K562 (cell line): Measurements from ENCODE around the gene PRR36. TPM values are rescaled to one million over a fixed set of nuclear protein-coding genes. Genes with fewer than 3 reads are reported as not detected.
A peak's percentile ranks its signal among the peaks of the same experiment; 100 is the strongest.

Experiments used
- BRF2 ChIP-seq: IDR thresholded peaks from 3 replicates; pipeline ENCODE4 v1.6.1; 2011; ENCODE audit warnings: borderline replicate concordance, mild to moderate bottlenecking; ENCODE audit not compliant: insufficient read length, insufficient read depth
- ELK3 ChIP-seq: fragments of 450-650 bp; formaldehyde crosslinking; IDR thresholded peaks from 2 replicates; pipeline ENCODE4 v1.4.0; 2020; ENCODE audit warnings: mild to moderate bottlenecking
- JUN ChIP-seq, 2 experiments: sonication (generic) in 1 of 2; formaldehyde crosslinking in 1 of 2; IDR thresholded peaks; 2 replicates each; pipeline versions ENCODE4 v1.6.1 to v1.8.0; 2012 to 2022; ENCODE audit warnings: borderline replicate concordance in 2 of 2, mild to moderate bottlenecking in 2 of 2, improper control_type of control experiment in 1 of 2, low read depth in 1 of 2, low read length in 1 of 2, missing genetic modification reagents in 1 of 2
- RB1 ChIP-seq: fragments of 450-650 bp; IDR thresholded peaks from 2 replicates; pipeline ENCODE4 v1.6.1; 2017; ENCODE audit warnings: low read depth, mild to moderate bottlenecking
- TBP ChIP-seq: optimal IDR thresholded peaks from 2 replicates; pipeline ENCODE3; 2011; ENCODE audit warnings: low read depth, low read length, improper control_type of control experiment
- ZFP1 ChIP-seq: fragments of 450-650 bp; formaldehyde crosslinking; IDR thresholded peaks from 2 replicates; pipeline ENCODE4 v1.4.0; 2020; ENCODE audit warnings: mild to moderate bottlenecking, mixed read lengths
- ZKSCAN3 ChIP-seq: fragments of 250-450 bp; sonication (Bioruptor Pico); IDR thresholded peaks from 2 replicates; pipeline ENCODE4 v1.4.0; 2020
- polyA plus RNA-seq, 8 experiments: library from polyadenylated mRNA; depleted of rRNA in 4 of 8; stranded (reverse) in 5 of 8; unstranded in 3 of 8; fragments of >200 nt; fragmentation: Nextera tagmentation in 2 of 8; fragmentation: Illumina TruSeq in 1 of 8; extraction: Ambion mirVana in 2 of 8; extraction: Trizol in 1 of 8; gene quantifications; 2 replicates each; pipeline versions ENCODE4 v1.2.1 to v1.2.3, GENCODE V29; 2011 to 2014; ENCODE audit warnings: inconsistent platforms in 1 of 8, missing spikeins in 1 of 8
- total RNA-seq, 7 experiments: library from RNA; depleted of rRNA in 6 of 7; stranded (reverse); fragments of >200 nt in 6 of 7; fragmentation: Illumina TruSeq in 2 of 7; extraction: Trizol in 2 of 7; gene quantifications; 2 replicates each; pipeline versions ENCODE4 v1.2.1 to v1.2.3, GENCODE V29; 2011 to 2021; ENCODE audit warnings: low replicate concordance in 1 of 7
- TF ChIP-seq, protein P1 (sequence below): fragments of 450-650 bp; IDR thresholded peaks from 2 replicates; pipeline ENCODE4 v1.6.1; 2016; ENCODE audit warnings: mild to moderate bottlenecking, moderate library complexity
- TF ChIP-seq, protein P2 (sequence below): fragments of 250-450 bp; sonication (Bioruptor Pico); IDR thresholded peaks from 2 replicates; pipeline ENCODE4 v1.4.0; 2020; ENCODE audit warnings: mild to moderate bottlenecking

Gene PRR36
- total and polyA plus RNA-seq, 9 of the 15 experiments (the other 6 are each of a cell fraction or from before 2014, with no cell fraction given), result 0.05 to 0.42 (median 0.06) TPM; not detected in 6

DNA sequence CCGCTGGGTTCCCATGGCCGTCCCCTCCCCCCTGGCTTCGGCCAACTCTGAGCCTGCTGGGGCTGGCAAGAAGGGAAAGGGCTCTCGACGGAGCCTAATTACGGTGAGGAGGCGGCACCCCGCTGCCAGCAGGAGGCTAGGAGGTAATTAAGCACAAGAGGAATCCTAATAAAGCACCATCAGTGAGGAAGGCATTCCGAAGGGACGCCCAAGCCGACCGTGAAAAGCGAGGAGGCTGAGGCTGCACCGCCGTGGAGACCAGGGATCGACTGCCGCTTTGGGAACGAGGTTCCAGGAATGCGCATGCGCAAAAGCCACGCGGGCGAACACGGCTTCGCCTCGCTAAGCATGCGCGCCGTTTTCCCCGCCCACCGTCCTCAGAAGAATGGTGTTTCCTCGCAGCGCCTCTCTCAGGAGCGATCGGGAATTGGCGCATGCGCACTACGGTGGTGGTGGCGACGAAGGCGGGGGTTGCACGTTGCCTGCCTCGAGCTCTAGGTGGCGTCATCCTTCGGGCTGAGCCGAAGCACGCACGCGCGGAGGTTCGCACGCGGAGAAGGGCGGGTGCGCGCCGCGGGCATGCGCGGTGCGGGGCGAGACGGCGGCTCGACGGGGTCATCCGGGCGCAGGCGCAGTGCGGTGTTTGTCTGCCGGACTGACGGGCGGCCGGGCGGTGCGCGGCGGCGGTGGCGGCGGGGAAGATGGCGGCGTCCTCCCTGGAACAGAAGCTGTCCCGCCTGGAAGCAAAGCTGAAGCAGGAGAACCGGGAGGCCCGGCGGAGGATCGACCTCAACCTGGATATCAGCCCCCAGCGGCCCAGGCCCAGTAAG, 29.3 kb upstream of the PRR36 start, which contains the start of gene MAP2K7 (continued):
- TF ChIP-seq ZKSCAN3 (no peak), BRF2 (no peak), ZFP1 (CRISPR knock-in tag) (no peak), TBP (peak; percentile 74), RB1 (peak; percentile 93), JUN (IDR thresholded peaks at IDR 0.05; ENCODE audit: borderline replicate concordance, low read depth, low read length) (peak; percentile 42; the same call in 1 of the 2 replicates), JUN (CRISPR knock-in tag; IDR thresholded peaks at IDR 0.05; ENCODE audit: borderline replicate concordance) (peak; percentile 6; the same call in 1 of the 2 replicates), ELK3 (CRISPR knock-in tag) (no peak)
- TF ChIP-seq, protein P1, sequence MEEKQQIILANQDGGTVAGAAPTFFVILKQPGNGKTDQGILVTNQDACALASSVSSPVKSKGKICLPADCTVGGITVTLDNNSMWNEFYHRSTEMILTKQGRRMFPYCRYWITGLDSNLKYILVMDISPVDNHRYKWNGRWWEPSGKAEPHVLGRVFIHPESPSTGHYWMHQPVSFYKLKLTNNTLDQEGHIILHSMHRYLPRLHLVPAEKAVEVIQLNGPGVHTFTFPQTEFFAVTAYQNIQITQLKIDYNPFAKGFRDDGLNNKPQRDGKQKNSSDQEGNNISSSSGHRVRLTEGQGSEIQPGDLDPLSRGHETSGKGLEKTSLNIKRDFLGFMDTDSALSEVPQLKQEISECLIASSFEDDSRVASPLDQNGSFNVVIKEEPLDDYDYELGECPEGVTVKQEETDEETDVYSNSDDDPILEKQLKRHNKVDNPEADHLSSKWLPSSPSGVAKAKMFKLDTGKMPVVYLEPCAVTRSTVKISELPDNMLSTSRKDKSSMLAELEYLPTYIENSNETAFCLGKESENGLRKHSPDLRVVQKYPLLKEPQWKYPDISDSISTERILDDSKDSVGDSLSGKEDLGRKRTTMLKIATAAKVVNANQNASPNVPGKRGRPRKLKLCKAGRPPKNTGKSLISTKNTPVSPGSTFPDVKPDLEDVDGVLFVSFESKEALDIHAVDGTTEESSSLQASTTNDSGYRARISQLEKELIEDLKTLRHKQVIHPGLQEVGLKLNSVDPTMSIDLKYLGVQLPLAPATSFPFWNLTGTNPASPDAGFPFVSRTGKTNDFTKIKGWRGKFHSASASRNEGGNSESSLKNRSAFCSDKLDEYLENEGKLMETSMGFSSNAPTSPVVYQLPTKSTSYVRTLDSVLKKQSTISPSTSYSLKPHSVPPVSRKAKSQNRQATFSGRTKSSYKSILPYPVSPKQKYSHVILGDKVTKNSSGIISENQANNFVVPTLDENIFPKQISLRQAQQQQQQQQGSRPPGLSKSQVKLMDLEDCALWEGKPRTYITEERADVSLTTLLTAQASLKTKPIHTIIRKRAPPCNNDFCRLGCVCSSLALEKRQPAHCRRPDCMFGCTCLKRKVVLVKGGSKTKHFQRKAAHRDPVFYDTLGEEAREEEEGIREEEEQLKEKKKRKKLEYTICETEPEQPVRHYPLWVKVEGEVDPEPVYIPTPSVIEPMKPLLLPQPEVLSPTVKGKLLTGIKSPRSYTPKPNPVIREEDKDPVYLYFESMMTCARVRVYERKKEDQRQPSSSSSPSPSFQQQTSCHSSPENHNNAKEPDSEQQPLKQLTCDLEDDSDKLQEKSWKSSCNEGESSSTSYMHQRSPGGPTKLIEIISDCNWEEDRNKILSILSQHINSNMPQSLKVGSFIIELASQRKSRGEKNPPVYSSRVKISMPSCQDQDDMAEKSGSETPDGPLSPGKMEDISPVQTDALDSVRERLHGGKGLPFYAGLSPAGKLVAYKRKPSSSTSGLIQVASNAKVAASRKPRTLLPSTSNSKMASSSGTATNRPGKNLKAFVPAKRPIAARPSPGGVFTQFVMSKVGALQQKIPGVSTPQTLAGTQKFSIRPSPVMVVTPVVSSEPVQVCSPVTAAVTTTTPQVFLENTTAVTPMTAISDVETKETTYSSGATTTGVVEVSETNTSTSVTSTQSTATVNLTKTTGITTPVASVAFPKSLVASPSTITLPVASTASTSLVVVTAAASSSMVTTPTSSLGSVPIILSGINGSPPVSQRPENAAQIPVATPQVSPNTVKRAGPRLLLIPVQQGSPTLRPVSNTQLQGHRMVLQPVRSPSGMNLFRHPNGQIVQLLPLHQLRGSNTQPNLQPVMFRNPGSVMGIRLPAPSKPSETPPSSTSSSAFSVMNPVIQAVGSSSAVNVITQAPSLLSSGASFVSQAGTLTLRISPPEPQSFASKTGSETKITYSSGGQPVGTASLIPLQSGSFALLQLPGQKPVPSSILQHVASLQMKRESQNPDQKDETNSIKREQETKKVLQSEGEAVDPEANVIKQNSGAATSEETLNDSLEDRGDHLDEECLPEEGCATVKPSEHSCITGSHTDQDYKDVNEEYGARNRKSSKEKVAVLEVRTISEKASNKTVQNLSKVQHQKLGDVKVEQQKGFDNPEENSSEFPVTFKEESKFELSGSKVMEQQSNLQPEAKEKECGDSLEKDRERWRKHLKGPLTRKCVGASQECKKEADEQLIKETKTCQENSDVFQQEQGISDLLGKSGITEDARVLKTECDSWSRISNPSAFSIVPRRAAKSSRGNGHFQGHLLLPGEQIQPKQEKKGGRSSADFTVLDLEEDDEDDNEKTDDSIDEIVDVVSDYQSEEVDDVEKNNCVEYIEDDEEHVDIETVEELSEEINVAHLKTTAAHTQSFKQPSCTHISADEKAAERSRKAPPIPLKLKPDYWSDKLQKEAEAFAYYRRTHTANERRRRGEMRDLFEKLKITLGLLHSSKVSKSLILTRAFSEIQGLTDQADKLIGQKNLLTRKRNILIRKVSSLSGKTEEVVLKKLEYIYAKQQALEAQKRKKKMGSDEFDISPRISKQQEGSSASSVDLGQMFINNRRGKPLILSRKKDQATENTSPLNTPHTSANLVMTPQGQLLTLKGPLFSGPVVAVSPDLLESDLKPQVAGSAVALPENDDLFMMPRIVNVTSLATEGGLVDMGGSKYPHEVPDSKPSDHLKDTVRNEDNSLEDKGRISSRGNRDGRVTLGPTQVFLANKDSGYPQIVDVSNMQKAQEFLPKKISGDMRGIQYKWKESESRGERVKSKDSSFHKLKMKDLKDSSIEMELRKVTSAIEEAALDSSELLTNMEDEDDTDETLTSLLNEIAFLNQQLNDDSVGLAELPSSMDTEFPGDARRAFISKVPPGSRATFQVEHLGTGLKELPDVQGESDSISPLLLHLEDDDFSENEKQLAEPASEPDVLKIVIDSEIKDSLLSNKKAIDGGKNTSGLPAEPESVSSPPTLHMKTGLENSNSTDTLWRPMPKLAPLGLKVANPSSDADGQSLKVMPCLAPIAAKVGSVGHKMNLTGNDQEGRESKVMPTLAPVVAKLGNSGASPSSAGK, result peak; percentile 97
- TF ChIP-seq, protein P2, sequence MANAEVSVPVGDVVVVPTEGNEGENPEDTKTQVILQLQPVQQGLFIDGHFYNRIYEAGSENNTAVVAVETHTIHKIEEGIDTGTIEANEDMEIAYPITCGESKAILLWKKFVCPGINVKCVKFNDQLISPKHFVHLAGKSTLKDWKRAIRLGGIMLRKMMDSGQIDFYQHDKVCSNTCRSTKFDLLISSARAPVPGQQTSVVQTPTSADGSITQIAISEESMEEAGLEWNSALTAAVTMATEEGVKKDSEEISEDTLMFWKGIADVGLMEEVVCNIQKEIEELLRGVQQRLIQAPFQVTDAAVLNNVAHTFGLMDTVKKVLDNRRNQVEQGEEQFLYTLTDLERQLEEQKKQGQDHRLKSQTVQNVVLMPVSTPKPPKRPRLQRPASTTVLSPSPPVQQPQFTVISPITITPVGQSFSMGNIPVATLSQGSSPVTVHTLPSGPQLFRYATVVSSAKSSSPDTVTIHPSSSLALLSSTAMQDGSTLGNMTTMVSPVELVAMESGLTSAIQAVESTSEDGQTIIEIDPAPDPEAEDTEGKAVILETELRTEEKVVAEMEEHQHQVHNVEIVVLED, result peak; percentile 76
